Measurements from ENCODE around the gene PAPOLB.
A peak's percentile ranks its signal among the peaks of the same experiment; 100 is the strongest.

Gene PAPOLB

GRCh38 chr7:4840079-4840501 lies 21.7 kb downstream of the PAPOLB start:
- DNase-seq = no peak

GRCh38 chr7:4838626-4839334 lies 23.1 kb downstream of the PAPOLB start:
- DNase-seq = no peak

GRCh38 chr7:4837803-4838625 lies 23.8 kb downstream of the PAPOLB start:
- DNase-seq = no peak

- no peak for DNase-seq
Measured at GRCh38 chr7:4837041-4837802, 24.6 kb downstream of the PAPOLB start.

GRCh38 chr7:4836206-4836661 lies 25.6 kb downstream of the PAPOLB start:
- no peak for DNase-seq

- no peak for DNase-seq
Measured at GRCh38 chr7:4835398-4836205, 26.2 kb downstream of the PAPOLB start.

GRCh38 chr7:4834601-4835397 lies 27.0 kb downstream of the PAPOLB start:
- no peak for DNase-seq

GRCh38 chr7:4833691-4834600 lies 27.9 kb downstream of the PAPOLB start:
- no peak for DNase-seq

- no peak for DNase-seq
Measured at GRCh38 chr7:4833176-4833575, 28.7 kb downstream of the PAPOLB start.

GRCh38 chr7:4832711-4833110 lies 29.1 kb downstream of the PAPOLB start:
- no peak for DNase-seq

- DNase-seq = no peak
Measured at GRCh38 chr7:4831723-4832495, 29.9 kb downstream of the PAPOLB start.

- peak; percentile 60 for DNase-seq
Measured at GRCh38 chr7:4830176-4830575, 31.7 kb downstream of the PAPOLB start.

GRCh38 chr7:4828720-4829383 lies 33.0 kb downstream of the PAPOLB start:
- no peak for DNase-seq

- DNase-seq = no peak
Measured at GRCh38 chr7:4825081-4825480, 36.7 kb downstream of the PAPOLB start.

GRCh38 chr7:4824120-4824775 lies 37.6 kb downstream of the PAPOLB start:
- DNase-seq = no peak

GRCh38 chr7:4823441-4824119 lies 38.2 kb downstream of the PAPOLB start:
- no peak for DNase-seq

- no peak for DNase-seq
Measured at GRCh38 chr7:4822677-4823076, 39.2 kb downstream of the PAPOLB start.

GRCh38 chr7:4820967-4821471 lies 40.8 kb downstream of the PAPOLB start:
- DNase-seq = no peak
